HEK293 (cell line): ENCODE results near the gene PEX6.

ENCODE experiments used
- CTCF ChIA-PET: fragments of 350-600 bp; formaldehyde crosslinking; extraction: SDS; loops from one replicate; lab custom pipeline; 2021; ENCODE audit warnings: antibody characterized with exemption; lab: Yijun Ruan, JAX
- POLR2A ChIA-PET: fragments of 300-600 bp; formaldehyde crosslinking; extraction: SDS; loops from one replicate; lab custom pipeline; 2020; ENCODE audit warnings: antibody characterized with exemption, inconsistent platforms; lab: Yijun Ruan, JAX
- H3K27ac ChIP-seq: fragments of 200-500 bp; sonication (Bioruptor generic); 2 replicates; pipeline ENCODE4 v1.5.1; 2014; ENCODE audit warnings: low read depth, low read length, control low read depth, inconsistent platforms; ENCODE audit errors: extremely low read depth
- H3K36me3 ChIP-seq, 2 experiments: fragments of 200-500 bp in 1 of 2; sonication (Bioruptor generic) in 1 of 2; 1 replicate in 1 of 2; 2 replicates in 1 of 2; pipeline ENCODE4 v1.5.1; 2014 to 2017; ENCODE audit warnings: inconsistent platforms in 2 of 2, low read length in 2 of 2; ENCODE audit not compliant: control insufficient read depth in 2 of 2, insufficient read depth in 1 of 2
- H3K4me1 ChIP-seq: fragments of 200-500 bp; sonication (Bioruptor generic); 2 replicates; pipeline ENCODE4 v1.5.1; 2014; ENCODE audit warnings: mild to moderate bottlenecking, low read length, inconsistent platforms; ENCODE audit not compliant: control insufficient read depth, insufficient read depth
- H3K4me3 ChIP-seq: 2 replicates; pipeline ENCODE4 v1.5.1; 2011; ENCODE audit warnings: low read depth, mild to moderate bottlenecking, control low read depth, low read length, moderate library complexity
- H3K9me3 ChIP-seq: fragments of 200-500 bp; sonication (Bioruptor generic); 2 replicates; pipeline ENCODE4 v1.5.1; 2014; ENCODE audit warnings: low read depth, low read length, inconsistent platforms; ENCODE audit not compliant: control insufficient read depth, insufficient read depth
- YY2 ChIP-seq: fragments of 450-650 bp; formaldehyde crosslinking; IDR thresholded peaks from 2 replicates; pipeline ENCODE4 v1.5.1; 2016; ENCODE audit warnings: missing biosample characterization, missing genetic modification characterization
- ZFP41 ChIP-seq: fragments of 450-650 bp; formaldehyde crosslinking; IDR thresholded peaks from 2 replicates; pipeline ENCODE4 v1.5.1; 2016; ENCODE audit warnings: missing biosample characterization, missing genetic modification characterization, borderline replicate concordance
- ZFP69B ChIP-seq: fragments of 450-650 bp; formaldehyde crosslinking; IDR thresholded peaks from 2 replicates; pipeline ENCODE4 v1.5.1; 2016; ENCODE audit warnings: missing biosample characterization, missing genetic modification characterization
- ZNF157 ChIP-seq: fragments of 450-650 bp; formaldehyde crosslinking; IDR thresholded peaks from 2 replicates; pipeline ENCODE4 v1.5.1; 2016; ENCODE audit warnings: missing biosample characterization, missing genetic modification characterization
- ZNF266 ChIP-seq: fragments of 450-650 bp; formaldehyde crosslinking; IDR thresholded peaks from 2 replicates; pipeline ENCODE4 v1.5.1; 2016; ENCODE audit warnings: missing biosample characterization, missing genetic modification characterization, low read depth
- ZNF416 ChIP-seq: fragments of 450-650 bp; formaldehyde crosslinking; IDR thresholded peaks from 2 replicates; pipeline ENCODE4 v1.5.1; 2016; ENCODE audit warnings: missing biosample characterization, missing genetic modification characterization
- ZSCAN23 ChIP-seq: fragments of 450-650 bp; formaldehyde crosslinking; IDR thresholded peaks from 2 replicates; pipeline ENCODE4 v1.5.1; 2016; ENCODE audit warnings: missing biosample characterization, missing genetic modification characterization
- TF ChIP-seq, protein P1 (sequence below): fragments of 450-650 bp; formaldehyde crosslinking; IDR thresholded peaks from 2 replicates; pipeline ENCODE4 v1.5.1; 2016; ENCODE audit warnings: missing biosample characterization, missing genetic modification characterization
- TF ChIP-seq, protein P2 (sequence below): fragments of 450-650 bp; formaldehyde crosslinking; IDR thresholded peaks from 2 replicates; pipeline ENCODE4 v1.5.1; 2016; ENCODE audit warnings: missing biosample characterization, missing genetic modification characterization
- TF ChIP-seq, protein P3 (sequence below): fragments of 450-650 bp; formaldehyde crosslinking; IDR thresholded peaks from 2 replicates; pipeline ENCODE4 v1.5.1; 2016; ENCODE audit warnings: missing biosample characterization, missing genetic modification characterization

The PEX6 gene

DNA sequence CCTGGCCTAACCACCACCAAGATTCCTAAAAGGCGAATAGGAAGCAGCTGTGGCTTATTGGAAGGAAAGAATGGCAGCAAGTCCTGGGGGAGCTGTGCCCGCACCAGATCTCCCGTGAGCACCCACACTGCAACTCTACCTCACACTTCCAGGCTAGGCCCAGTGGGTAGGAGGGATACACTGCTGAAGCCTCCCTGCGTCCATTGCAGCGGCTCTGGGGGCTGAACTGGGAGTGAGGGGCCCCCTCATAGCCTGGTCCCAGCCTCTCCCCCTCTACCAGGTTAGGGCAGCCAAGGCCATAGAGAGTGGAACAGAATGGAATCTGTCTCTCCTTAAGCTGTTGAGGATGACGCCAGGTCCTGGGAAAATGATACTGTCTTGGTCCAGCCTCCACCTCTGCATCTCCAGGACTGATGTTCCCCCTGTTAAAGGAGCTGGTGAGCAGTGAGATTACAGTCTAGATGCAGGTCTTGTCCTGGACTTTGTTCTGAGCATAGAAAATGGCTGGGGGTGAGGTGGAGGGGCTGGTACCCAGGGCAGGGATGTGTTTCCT is 38.4 kb downstream of the PEX6 start:
- H3K4me1 ChIP-seq = no peaks in the 10 kb centered on the region
- POLR2A ChIA-PET = interaction anchor here (0.6 to 1.1 kb wide), 6 partner anchors 10 to 399 kb away, joined by 3 to 7 read pairs (median 4); partner anchors contain the start of genes CNPY3 and PPP2R5D
- H3K27ac ChIP-seq = no peak overlapping the region
- CTCF ChIA-PET = interaction anchor here (0.6 to 1.0 kb wide), 2 partner anchors 17 to 19 kb away, joined by 3 read pairs; partner anchors contain the start of gene GNMT
- TF ChIP-seq ZNF416 (tag by site-specific recombination) (no peak), ZSCAN23 (tag by site-specific recombination) (no peak)
- TF ChIP-seq, all 188 proteins: peak for 0
- H3K4me3 ChIP-seq = no peak overlapping the region
- peaks cover 24 to 56% of the 10 kb centered on the region in 2 experiments for H3K36me3 ChIP-seq
- H3K9me3 ChIP-seq = no peaks in the 10 kb centered on the region

DNA sequence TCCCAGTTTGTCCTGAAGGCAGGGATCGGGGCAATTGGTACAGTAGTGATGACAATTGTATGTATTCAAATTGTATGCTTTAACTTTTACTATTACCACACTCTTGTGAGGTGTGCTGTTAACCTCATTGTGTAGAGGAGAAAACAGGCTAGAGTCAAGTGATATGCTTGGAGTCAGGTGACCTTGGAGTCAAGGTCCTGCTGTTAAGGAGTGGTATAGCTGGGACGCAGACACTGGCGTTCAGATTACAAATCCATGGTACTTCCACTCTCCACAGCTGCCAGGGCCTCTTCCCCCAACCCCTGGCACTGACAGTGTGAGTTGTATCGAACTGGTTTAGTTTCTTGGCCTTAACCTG is 39.2 kb downstream of the PEX6 start:
- Histone ChIP-seq H3K4me3 (no peak overlapping the region), H3K4me1 (no peaks in the 10 kb centered on the region), H3K27ac (no peak overlapping the region), H3K9me3 (no peaks in the 10 kb centered on the region), H3K36me3 (peaks cover 20 to 61% of the 10 kb centered on the region in 2 experiments)
- TF ChIP-seq, protein P1, sequence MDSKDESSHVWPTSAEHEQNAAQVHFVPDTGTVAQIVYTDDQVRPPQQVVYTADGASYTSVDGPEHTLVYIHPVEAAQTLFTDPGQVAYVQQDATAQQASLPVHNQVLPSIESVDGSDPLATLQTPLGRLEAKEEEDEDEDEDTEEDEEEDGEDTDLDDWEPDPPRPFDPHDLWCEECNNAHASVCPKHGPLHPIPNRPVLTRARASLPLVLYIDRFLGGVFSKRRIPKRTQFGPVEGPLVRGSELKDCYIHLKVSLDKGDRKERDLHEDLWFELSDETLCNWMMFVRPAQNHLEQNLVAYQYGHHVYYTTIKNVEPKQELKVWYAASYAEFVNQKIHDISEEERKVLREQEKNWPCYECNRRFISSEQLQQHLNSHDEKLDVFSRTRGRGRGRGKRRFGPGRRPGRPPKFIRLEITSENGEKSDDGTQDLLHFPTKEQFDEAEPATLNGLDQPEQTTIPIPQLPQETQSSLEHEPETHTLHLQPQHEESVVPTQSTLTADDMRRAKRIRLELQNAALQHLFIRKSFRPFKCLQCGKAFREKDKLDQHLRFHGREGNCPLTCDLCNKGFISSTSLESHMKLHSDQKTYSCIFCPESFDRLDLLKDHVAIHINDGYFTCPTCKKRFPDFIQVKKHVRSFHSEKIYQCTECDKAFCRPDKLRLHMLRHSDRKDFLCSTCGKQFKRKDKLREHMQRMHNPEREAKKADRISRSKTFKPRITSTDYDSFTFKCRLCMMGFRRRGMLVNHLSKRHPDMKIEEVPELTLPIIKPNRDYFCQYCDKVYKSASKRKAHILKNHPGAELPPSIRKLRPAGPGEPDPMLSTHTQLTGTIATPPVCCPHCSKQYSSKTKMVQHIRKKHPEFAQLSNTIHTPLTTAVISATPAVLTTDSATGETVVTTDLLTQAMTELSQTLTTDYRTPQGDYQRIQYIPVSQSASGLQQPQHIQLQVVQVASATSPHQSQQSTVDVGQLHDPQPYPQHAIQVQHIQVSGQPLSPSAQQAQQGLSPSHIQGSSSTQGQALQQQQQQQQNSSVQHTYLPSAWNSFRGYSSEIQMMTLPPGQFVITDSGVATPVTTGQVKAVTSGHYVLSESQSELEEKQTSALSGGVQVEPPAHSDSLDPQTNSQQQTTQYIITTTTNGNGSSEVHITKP (tag by site-specific recombination) = no peak
- no peak for TF ChIP-seq YY2
- no peak for TF ChIP-seq ZFP69B (tag by site-specific recombination)
- TF ChIP-seq, protein P2, sequence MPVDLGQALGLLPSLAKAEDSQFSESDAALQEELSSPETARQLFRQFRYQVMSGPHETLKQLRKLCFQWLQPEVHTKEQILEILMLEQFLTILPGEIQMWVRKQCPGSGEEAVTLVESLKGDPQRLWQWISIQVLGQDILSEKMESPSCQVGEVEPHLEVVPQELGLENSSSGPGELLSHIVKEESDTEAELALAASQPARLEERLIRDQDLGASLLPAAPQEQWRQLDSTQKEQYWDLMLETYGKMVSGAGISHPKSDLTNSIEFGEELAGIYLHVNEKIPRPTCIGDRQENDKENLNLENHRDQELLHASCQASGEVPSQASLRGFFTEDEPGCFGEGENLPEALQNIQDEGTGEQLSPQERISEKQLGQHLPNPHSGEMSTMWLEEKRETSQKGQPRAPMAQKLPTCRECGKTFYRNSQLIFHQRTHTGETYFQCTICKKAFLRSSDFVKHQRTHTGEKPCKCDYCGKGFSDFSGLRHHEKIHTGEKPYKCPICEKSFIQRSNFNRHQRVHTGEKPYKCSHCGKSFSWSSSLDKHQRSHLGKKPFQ (tag by site-specific recombination) = no peak
- TF ChIP-seq ZFP41 (tag by site-specific recombination) = no peak
- TF ChIP-seq ZNF266 (tag by site-specific recombination) = no peak
- peak; percentile 79 for TF ChIP-seq ZNF157 (tag by site-specific recombination)
- TF ChIP-seq, protein P3, sequence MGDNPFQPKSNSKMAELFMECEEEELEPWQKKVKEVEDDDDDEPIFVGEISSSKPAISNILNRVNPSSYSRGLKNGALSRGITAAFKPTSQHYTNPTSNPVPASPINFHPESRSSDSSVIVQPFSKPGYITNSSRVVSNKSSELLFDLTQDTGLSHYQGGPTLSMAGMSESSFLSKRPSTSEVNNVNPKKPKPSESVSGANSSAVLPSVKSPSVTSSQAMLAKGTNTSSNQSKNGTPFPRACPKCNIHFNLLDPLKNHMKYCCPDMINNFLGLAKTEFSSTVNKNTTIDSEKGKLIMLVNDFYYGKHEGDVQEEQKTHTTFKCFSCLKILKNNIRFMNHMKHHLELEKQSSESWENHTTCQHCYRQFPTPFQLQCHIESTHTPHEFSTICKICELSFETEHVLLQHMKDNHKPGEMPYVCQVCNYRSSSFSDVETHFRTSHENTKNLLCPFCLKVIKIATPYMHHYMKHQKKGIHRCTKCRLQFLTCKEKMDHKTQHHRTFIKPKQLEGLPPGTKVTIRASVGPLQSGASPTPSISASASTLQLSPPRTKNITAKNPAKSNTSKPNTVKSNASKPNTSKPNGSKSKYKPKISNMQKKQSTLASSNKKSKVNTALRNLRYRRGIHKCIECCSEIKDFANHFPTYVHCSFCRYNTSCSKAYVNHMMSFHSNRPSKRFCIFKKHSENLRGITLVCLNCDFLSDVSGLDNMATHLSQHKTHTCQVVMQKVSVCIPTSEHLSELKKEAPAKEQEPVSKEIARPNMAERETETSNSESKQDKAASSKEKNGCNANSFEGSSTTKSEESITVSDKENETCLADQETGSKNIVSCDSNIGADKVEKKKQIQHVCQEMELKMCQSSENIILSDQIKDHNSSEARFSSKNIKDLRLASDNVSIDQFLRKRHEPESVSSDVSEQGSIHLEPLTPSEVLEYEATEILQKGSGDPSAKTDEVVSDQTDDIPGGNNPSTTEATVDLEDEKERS (tag by site-specific recombination) = no peak
- CTCF ChIA-PET = interaction anchor here (0.7 kb wide), 1 partner anchor 26 kb away, joined by 4 read pairs; no protein-coding TSS in a partner anchor
- POLR2A ChIA-PET = interaction anchor here (1.0 to 3.3 kb wide), 2 partner anchors 10 to 44 kb away, joined by 4 to 16 read pairs; partner anchors contain the start of genes CNPY3 and PPP2R5D
